SH-SY5Y (cell line): Measurements from ENCODE around the gene ZNF716.

Experiments used
- GATA2 ChIP-seq: IDR thresholded peaks from 2 replicates; pipeline ENCODE4 v1.6.1; 2011; ENCODE audit warnings: mild to moderate bottlenecking, low read depth, low read length
- GATA3 ChIP-seq: IDR thresholded peaks from 2 replicates; pipeline ENCODE4 v1.6.1; 2011; ENCODE audit warnings: low read depth, mild to moderate bottlenecking, low read length, moderate library complexity

ZNF716 gene

GRCh38 chr7:57449904-57450303 is at the start of gene ZNF716:
Gene ZNF716, plus strand, starts transcription at chr7:57450177. Its CDS starts 112 bp downstream, at chr7:57450289.
- TF ChIP-seq GATA2 = no peak
- no peak for TF ChIP-seq GATA3

- no peak for TF ChIP-seq GATA3
- no peak for TF ChIP-seq GATA2
Measured at GRCh38 chr7:57400531-57401155, 49.3 kb upstream of the ZNF716 start.

- no peak for TF ChIP-seq GATA2
Measured at GRCh38 chr7:57403601-57404342, 46.2 kb upstream of the ZNF716 start.

- TF ChIP-seq GATA2 (no peak), GATA3 (no peak)
Measured at GRCh38 chr7:57404343-57404966, 45.5 kb upstream of the ZNF716 start.

- no peak for TF ChIP-seq GATA2
- no peak for TF ChIP-seq GATA3
Measured at GRCh38 chr7:57404967-57405421, 45.0 kb upstream of the ZNF716 start.

GRCh38 chr7:57407125-57407524 is 42.9 kb upstream of the ZNF716 start:
- TF ChIP-seq GATA2 = no peak
- no peak for TF ChIP-seq GATA3

- no peak for TF ChIP-seq GATA2
- no peak for TF ChIP-seq GATA3
Measured at GRCh38 chr7:57412168-57412567, 37.8 kb upstream of the ZNF716 start.

GRCh38 chr7:57412618-57413017 is 37.4 kb upstream of the ZNF716 start:
- no peak for TF ChIP-seq GATA3

- TF ChIP-seq GATA3 = no peak
- TF ChIP-seq GATA2 = no peak
Measured at GRCh38 chr7:57413529-57414398, 36.2 kb upstream of the ZNF716 start.

- TF ChIP-seq GATA3 (no peak), GATA2 (no peak)
Measured at GRCh38 chr7:57414415-57414814, 35.6 kb upstream of the ZNF716 start.

GRCh38 chr7:57414852-57415251 is 35.1 kb upstream of the ZNF716 start:
- TF ChIP-seq GATA3 = no peak
- TF ChIP-seq GATA2 = no peak

- TF ChIP-seq GATA3 (no peak), GATA2 (no peak)
Measured at GRCh38 chr7:57415326-57415725, 34.7 kb upstream of the ZNF716 start.

GRCh38 chr7:57415730-57416129 is 34.2 kb upstream of the ZNF716 start:
- TF ChIP-seq GATA3 = no peak
- no peak for TF ChIP-seq GATA2
